HG03039 (cell line): ENCODE data around the gene RUFY1.

Experiments
- ATAC-seq: cut with Tn5 transposase; IDR thresholded peaks from one replicate; pipeline ENCODE4 v1.9.1; 2021; ENCODE audit warnings: mild to moderate bottlenecking, moderate library complexity; ENCODE audit not compliant: unreplicated experiment

The RUFY1 gene

DNA sequence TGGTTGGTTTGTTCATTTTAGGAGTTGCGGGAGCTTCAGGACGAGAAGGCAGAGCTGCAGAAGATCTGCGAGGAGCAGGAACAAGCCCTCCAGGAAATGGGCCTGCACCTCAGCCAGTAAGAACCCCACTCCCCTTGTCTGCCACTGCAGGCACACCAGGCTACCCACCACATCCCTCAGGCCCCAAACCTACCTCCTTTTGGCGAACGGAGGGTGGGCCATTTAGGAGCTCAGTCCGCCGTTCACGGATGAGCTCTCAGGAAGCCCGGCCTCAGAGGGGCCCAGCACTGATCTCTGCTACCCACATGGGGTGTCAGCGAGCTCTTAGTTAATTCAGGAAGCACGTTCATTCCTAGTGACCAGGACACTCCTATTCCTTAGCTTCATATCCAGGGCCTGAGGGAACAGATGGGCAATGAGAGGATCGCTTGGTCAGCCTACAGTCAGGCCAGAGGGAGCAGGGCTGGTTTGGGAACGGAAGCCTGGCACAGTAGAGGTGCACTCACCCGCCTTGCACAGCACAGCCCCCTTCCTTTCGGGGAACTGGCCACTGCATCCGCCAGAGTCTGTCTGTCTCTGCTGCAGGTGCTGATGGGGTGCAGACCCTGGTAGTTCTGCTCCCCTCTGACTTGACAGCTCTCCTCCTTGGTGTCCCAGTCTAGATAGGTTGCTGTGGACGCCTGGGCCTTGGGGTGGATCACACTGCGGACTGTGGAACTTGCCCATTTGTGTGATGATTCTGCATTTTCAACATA lies 51.7 kb downstream of the RUFY1 start:
- no peak for ATAC-seq

DNA sequence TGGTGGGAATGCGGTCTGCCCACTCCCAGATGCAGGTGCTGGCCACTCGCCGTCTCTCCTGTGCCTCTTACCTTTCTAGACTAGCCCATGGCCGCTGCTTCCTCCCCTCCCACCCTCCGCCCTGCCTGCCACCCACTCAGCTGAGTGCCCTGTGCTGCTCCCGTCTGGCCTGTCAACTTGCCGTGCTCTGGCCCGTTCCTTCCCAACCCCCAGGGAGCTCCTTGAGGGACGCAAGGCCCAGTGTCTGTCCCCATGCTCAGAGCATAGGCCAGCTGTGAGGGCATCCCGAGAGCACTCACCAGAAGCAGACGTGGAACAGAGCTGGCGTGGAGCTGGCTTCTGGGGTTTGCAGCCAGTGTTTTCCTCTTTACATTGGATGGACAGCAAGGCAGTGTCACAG lies 53.0 kb downstream of the RUFY1 start:
- ATAC-seq: no peak

DNA sequence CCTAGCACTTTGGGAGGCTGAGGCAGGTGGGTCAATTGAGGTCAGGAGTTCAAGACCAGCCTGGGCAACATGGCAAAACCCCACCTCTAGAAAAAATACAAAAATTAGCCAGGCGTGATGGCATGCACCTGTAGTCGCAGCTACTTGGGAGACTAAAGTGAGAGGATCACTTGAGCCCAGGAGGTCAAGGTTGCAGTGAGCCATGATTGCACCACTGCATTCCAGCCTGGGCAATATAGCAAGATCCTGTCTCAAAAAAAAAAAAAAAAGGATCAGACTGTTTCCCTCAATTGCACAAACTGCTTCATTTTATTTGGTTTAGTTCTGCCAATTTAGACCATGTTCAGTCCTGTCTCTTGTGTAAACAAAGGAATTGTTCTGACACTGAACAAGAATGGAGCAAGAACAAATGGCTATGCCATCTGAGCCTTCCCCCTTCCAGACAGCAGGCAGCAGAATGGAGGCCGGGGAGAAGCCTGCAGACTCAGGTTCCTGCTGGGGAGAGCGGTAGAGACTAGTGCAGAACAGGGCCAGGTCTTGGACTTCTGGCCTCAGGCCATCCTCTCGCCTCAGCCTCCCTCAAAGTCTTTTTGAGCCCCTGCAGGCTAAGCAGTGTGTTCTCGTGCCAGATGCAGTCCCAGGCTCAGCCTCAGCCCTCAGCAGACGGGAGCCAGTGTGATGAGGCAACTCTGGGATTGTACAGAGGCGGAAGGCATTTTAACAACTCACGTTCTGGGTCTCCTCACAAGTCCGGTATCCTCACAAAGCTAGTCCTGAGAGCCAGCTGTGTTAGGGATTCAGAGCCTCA lies 54.9 kb downstream of the RUFY1 start:
- ATAC-seq: no peak

DNA sequence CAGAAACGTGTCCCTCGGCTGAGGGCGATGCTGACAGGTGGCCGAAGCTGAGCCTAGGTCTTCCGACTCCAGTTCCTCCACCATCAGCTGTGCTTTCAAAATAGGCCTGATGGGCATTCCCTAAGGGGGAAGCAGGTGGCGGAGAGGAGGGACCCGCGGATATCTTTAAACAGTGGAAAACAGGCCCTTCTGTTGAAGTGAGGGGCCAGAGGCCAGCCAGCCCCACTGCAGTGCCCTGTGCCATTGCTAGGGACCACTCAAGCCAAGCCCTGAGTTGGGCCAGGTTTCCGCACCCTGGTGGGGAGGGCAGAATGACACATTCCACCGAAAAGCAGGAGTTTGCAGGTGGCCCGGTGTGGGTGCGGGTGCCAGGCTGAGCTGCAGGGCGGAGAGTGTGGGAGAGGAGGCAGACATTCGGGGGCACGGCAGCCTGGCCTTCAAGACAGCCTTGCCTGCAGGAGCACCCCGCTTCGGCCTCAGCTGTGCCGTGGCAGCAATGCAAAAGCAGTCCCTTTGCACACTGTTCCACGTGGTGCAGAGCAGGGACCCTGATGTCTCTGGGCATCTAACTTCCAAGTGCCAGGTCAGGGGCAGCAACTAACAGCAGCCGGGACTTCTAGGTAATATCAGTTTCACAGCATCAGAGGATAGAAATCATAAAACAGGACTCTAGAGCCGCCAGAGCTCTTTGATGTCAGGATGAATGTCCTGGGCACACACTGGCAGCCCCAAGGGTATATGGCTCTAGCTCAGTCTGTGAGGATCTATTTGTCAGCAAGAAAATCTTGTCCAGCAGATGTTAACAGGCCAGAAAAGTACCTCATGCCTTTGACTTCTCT lies 55.9 kb downstream of the RUFY1 start:
- ATAC-seq: no peak

DNA sequence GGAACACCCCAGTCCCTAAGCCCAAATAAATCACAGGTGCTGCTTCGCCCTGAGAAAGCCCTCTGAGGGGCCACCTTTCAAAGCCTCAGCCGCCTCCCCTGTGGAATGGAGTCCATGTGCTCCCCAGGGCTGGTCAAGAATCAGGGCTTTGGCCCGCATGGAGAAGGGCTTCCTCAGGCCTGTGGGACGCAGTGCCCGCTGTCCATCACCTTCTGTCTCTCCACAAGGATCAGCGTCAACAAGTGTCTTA lies 56.5 kb downstream of the RUFY1 start:
- ATAC-seq: no peak

DNA sequence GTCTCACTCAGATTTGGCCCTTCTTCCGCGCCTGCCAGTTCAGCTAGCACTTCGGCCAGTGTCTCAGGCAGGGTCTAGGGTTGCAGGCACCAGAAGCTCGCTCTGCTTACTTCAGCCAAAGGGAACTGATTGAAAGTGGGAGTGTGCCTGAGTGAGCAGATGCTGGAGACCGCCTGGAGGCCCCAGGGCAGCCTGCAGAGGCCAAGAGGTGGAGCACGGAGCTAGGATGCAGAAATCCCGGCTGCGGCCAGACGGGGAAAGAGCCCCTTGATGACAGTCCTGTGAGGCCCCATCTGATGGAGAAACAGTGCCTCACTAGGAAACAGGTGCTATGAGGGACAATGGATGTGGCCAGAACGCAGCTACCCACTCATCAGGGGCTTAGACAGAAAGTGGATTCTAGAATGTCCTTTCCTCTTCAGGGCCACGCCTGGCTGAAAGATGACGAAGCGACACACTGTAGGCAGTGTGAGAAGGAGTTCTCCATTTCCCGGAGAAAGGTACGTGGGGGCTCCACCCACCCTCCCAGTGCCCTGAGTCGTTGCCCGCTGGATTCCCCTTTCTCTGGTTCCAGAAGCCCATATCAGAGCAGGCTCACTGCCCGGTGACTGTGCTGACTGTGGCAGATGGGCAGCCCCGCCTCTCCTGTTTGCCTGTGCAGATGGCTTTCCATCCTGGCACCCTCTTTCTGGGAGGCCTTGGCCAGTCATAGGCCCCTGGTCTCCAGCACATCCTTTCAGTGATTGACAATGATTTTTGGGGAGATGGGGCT lies 57.0 kb downstream of the RUFY1 start:
- ATAC-seq: no peak

DNA sequence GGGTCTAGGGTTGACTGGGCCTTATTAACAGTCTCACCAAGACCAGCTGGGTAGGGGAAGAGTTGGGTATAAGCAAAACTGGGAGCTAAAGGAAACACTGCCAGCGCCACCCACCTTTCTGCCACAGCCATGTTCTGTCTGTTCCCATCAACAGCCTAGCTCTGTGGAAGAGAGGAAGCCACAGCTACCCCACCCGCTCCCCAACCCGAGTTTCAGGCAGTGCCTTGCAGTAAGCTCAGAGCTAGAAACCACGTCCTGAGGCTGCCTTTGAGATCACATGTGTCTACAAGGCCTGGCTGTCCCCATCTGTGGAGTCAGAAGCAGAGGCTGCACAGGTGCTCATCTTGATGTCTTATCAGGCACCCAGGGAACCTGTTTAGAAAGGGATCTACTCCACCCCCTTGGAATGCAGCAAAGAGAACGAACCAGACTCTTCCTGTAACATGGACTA lies 57.8 kb downstream of the RUFY1 start:
- ATAC-seq: no peak

DNA sequence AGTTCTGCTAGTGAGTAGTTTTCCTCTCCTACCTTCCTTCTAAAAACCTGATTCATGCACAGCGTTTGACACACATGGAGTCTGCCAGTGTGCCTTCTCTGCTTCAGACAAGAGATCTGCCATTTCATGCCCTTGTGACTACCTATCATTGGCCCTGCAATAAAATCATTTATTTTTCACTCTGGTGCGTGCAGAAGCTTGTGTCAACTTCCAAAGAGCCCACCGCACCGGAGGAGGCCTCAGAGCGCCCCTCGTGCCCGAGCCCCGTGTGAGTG lies 59.4 kb downstream of the RUFY1 start:
- ATAC-seq: no peak

DNA sequence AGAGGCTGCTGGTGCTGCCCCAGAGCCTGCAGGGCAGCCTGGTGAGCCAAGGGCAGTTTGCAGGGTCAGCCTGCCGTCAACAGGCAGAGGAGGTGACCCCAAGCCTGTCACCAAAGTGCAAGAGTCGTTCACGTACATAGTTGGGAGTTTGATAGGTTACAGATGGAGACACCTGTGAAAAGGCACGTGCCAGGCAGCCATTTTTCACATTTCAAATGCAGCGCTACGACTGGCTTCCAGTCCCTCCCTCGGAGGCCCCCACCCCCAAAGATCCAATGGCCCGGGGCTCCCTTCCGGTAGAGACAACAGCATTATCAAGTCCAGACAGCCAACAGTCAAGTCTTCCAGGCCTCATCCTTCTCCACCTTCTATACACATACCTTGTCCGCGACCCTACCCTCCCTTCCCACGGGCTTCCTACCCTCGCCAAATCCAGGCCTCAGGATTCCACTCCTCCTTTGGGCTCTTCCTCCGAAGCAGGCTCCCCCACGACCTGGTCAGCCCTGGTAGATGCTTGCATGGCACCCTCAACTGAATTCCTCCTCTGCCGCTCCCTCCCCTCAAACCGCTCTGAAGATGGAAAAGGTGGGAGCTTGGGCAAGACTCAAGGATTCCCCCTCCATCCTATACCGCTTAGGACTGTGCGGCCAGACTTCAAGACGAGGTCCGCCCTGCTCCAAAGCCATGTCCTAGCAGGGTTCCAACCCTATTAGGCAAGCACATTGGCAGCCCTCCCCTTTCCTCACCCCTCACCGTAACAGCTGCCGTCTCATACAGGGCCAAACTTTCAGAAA lies 60.0 kb downstream of the RUFY1 start:
- ATAC-seq: no peak

DNA sequence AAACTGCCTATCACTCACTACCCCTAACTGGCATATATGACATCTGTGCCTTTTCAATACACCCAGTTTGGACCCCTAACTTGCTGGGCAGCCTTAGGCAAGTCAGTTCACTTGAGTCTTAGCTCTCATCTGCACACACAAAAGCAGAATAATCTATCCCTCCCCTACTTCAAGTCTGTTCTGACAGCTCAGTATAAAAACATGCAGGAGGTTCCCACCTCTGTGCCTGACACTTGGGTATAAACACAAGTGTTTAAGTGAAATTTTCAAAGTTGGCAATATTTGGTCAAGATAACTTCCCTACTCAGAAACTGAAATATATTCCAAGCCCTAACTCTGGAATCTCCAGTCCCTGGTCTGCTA lies 60.5 kb downstream of the RUFY1 start:
- ATAC-seq: no peak

DNA sequence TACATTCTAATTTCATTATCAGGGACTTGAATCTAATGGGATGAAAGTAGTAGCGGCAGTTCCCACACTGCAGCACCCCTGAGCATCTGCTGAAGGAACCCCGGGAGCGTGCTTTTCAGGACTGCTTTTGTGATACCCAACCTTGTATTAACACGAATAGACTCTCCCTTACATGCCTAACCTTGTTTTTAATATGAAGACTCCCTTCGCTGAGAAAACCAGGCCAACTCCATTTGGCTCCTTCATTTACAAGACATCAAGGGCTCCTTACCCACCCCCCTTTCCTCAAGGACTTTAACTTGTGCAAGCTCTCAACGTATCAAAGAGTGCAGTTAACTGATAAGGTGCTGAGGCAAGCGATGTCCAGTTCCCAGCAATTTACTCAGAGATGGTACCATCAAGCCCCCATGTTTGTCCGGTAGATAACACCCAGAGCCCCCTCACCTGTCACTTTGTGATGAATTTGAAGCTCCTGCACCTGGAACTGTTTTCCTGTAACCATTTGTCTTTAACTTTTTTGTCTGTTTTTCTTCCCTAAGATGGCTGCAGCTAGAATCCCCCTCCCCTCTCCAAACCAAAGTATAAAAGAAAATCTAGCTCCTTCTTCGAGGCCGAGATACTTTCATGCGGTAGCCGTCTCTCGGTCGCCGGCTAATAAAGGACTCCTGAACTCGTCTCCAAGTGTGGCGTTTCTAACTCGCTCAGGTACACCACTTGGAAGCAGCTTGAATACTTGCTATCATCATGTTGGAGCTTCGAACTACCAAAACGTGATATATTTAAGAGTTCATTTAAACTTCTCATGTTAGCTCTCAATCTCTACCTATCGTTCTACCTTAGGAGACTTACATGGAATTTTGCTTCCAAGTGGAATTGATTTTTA lies 62.5 kb downstream of the RUFY1 start:
- ATAC-seq: no peak

DNA sequence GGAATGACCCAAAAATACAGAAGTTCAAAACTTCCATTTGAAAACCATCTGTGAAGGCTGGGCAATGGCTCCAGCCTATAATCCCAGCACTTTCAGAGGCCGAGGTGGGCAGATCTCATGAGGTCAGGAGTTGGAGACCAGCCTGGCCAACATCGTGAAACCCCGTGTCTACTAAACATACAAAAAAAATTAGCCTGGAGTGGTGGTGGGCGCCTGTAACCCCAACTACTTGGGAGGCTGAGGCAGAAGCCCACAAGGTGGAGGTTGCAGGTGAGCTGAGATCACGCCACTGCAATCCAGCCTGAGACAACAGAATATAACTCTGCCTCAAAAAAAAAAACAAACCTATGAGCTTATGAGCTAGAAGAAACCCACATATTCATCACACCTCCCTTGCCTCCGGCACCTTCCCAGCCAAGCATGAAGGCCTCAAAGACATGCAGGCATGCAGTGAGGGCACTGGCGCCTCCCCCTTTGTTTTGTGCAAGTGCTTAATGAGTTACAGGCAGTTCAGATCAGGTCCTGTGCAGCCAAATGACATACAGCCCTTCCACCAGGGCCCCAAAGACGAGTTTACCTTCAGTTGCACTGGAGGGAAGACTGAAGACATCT lies 63.2 kb downstream of the RUFY1 start:
- no peak for ATAC-seq

DNA sequence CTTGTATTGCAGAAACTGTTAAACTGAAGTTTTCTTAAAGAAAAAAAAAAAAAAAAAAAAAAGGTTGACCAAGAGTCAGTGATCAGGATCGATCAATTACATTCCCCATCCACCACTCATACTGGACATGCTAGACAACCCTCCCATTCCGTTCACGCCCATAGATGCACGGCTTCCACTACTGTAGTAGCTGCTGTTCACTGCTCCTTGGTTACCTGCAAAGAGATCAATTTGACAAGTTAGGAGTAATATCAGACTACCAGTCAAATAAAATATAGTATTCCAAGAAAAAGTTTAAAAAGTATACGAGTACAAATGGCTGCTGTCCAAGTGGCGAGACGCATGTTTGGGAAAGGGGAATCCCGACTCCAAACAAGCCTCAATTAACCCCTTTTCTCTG lies 64.4 kb downstream of the RUFY1 start:
- ATAC-seq: no peak

DNA sequence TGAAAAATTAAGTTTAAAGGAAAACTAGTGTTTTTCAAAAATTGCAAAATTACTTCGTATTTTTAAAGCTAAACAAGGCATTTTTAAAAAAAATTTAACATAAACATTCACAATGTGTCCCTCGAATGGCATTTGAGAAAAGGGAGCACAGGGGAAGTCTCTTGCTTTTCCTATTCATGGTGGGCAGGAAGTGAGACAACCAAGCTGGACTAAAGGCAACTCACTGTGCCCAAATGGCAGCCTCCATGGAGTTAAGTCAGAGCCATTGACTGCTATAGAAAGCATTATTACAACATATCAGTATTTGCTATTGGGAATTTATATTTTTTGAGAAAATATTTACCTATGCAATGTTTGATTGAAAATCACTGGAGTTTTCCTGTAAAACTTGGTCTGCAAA lies 64.8 kb downstream of the RUFY1 start:
- ATAC-seq: no peak

DNA sequence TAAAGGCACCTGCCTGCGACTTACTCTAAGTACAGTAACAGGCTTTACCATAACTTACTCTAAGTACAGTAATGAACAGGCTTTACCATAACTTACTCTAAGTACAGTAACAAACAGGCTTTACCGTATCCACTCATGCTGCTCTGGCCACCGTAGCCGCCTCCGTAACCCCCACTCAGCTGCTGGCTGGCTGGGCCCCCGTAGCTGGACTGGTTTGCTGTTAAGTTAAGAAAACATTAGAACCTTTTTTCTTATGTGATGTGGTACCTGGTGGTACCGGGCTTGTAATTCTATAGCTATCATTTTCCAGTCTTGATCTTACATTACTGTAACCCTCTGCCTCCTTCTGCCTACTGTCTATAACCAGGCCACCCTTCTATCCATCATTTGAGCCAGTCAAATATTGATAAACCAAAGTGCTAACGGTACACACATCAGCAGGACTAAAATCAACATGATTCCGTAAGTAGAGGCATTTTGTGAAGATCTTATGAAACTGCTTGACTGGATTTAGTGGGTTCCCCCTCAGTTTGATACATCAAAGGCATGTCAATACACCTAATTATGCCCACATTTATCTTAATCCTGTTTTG lies 65.7 kb downstream of the RUFY1 start:
- ATAC-seq: no peak

DNA sequence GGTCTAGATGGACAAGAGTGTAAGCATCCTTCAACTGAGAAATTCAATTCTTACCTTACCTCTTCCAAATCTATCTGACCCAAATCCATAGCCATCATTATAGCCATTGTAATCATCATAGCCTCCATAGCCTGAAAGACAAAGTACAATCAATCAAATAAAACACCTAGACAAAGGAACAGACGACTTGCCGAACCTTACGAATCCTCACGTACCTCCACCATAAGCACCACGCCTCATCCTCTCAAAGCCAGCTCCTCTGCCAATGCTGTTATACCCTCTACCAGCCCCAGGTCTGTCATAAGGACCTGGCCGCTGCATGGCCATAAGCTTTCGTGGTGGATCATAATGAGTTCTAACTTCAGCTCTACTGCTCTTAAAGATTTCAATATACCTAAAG lies 67.6 kb downstream of the RUFY1 start:
- no peak for ATAC-seq

DNA sequence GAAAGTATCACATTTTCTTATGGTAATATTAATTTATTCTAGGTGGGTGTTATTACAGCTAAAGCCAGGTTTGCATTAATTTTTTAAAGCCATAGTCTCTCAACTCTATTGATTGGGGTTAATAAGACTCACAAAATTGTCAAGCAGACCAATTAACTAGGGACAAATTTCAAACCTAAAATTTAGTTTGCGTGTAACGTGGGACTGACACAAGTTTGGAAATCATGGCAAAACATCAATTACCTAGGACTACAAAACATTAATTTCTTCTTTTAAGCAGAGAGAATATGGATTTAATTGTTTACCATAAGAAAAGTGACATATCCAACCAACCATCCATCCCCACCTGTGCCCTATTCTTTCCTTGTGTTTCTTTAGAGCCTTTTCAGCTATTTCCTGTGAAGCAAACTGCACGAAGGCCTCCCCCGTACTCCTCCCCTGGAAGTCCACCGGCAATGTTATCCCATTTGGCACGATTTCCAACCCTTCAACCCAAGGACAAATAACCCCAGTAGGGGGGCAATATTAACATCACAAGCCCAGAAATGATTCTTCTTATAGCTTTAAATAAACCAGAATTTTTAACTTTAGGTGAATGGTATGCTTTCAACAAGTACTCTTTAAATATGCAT lies 68.7 kb downstream of the RUFY1 start:
- no peak for ATAC-seq

DNA sequence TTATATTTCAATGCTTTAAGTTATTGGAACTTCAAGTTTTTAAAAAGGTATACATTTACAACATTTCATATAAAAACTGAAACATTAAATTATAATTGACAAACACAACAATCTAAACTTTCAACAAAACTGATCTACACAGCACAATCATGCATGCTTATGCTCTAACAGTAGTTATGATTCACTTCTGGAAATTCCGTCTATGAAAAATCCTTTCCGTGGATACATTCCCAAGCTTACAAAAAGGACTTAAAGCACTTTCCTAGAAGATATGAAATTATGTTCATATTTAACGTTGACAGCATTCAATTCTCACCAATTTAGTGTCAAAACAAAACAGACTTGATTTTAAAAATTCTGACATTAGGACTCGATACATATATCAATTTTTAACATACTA lies 69.4 kb downstream of the RUFY1 start:
- no peak for ATAC-seq
